GM12892 (cell line): ENCODE results near the gene WWOX.

ENCODE experiments used
- POLR2A ChIP-seq: IDR thresholded peaks from 2 replicates; pipeline ENCODE4 v1.6.1; 2011; ENCODE audit warnings: low read depth, low read length, control low read depth
- POLR2AphosphoS5 ChIP-seq: IDR thresholded peaks from 2 replicates; pipeline ENCODE4 v1.6.1; 2011; ENCODE audit warnings: low read depth, low read length, control low read depth

DNA sequence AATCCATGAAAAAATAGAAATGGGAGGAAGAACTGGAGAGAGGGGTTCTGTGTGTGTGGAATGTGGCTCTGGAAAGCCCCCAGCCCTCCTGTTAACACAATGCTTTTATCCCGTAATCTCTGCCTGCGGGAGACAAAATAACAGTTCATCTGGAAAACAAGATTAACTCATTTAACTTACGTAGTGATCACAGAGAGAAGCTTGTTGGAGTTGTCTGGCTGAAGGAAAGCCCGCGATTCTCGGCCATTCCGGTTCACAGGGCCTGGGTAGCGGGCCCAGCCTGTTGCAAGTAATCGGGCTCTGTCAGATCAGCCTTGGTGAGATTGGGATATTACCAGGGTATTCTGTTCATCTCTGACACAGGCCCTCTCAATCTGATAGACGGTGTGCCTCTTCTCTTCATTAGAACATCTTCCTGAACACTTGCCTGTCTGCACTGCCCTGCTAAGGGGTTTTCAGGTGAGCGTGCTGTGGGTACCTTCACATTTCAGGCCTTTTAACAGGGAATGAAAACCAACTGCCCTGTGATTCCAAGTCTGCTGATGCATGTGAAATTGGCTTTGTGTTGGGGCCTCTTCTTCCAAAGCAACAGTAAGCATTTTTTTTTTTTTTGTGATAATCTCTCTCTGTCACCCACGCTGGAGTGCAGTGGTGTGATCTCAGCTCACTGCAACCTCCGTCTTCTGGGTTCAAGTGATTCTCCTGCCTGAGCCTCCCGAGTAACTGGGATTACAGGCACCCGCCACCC lies 609.9 kb downstream of the WWOX start:
- TF ChIP-seq POLR2A (no peak), POLR2AphosphoS5 (no peak)
